H9 (cell line): ENCODE data around the gene N4BP3. TPM values are rescaled to one million over a fixed set of nuclear protein-coding genes. Genes with fewer than 3 reads are reported as not detected.

Source experiments
- DNase-seq: peaks from one replicate; pipeline ENCODE4 v3.0.0-alpha.2; 2017
- H2AFZ ChIP-seq: one replicate; pipeline ENCODE4 v1.6.1; 2013; ENCODE audit warnings: mild to moderate bottlenecking, low read length, control low read depth, moderate library complexity
- H2AK5ac ChIP-seq: 2 replicates; pipeline ENCODE4 v1.6.1; 2013; ENCODE audit warnings: low read length, control low read depth, mixed read lengths; ENCODE audit not compliant: insufficient read length
- H2BK120ac ChIP-seq: one replicate; pipeline ENCODE4 v1.6.1; 2013; ENCODE audit warnings: low read depth, mild to moderate bottlenecking, low read length, control low read depth, inconsistent platforms; ENCODE audit not compliant: poor library complexity, severe bottlenecking
- H2BK12ac ChIP-seq: 2 replicates; pipeline ENCODE4 v1.6.1; 2013; ENCODE audit warnings: low read length, control low read depth, mixed read lengths, low read depth; ENCODE audit not compliant: insufficient read length
- H2BK15ac ChIP-seq: 2 replicates; pipeline ENCODE4 v1.6.1; 2013; ENCODE audit warnings: low read depth, low read length, control low read depth
- H2BK20ac ChIP-seq: one replicate; pipeline ENCODE4 v1.6.1; 2013; ENCODE audit warnings: low read depth, mild to moderate bottlenecking, low read length, control low read depth, inconsistent platforms; ENCODE audit not compliant: poor library complexity, severe bottlenecking
- H2BK5ac ChIP-seq: 2 replicates; pipeline ENCODE4 v1.6.1; 2013; ENCODE audit warnings: low read length, control low read depth, mixed read lengths; ENCODE audit not compliant: insufficient read length
- H3K14ac ChIP-seq: 2 replicates; pipeline ENCODE4 v1.6.1; 2013; ENCODE audit warnings: low read length, control low read depth; ENCODE audit not compliant: insufficient read depth
- H3K18ac ChIP-seq: 2 replicates; pipeline ENCODE4 v1.6.1; 2013; ENCODE audit warnings: low read depth, mild to moderate bottlenecking, mixed read lengths, low read length, control low read depth; ENCODE audit not compliant: insufficient read length
- H3K23ac ChIP-seq: 2 replicates; pipeline ENCODE4 v1.6.1; 2013; ENCODE audit warnings: low read length, control low read depth, mixed read lengths, low read depth; ENCODE audit not compliant: insufficient read length
- H3K23me2 ChIP-seq: 2 replicates; pipeline ENCODE4 v1.6.1; 2013; ENCODE audit warnings: low read depth, mild to moderate bottlenecking, mixed read lengths, low read length, control low read depth; ENCODE audit not compliant: insufficient read length, poor library complexity, severe bottlenecking
- H3K27ac ChIP-seq: 2 replicates; pipeline ENCODE4 v1.5.1; 2013; ENCODE audit warnings: low read length, control low read depth, mixed read lengths, low read depth; ENCODE audit not compliant: insufficient read length
- H3K27me3 ChIP-seq: 2 replicates; pipeline ENCODE4 v1.6.1; 2013; ENCODE audit warnings: low read length, control low read depth, inconsistent platforms; ENCODE audit not compliant: insufficient read depth
- H3K4ac ChIP-seq: 2 replicates; pipeline ENCODE4 v1.6.1; 2013; ENCODE audit warnings: low read depth, mild to moderate bottlenecking, control low read depth, inconsistent platforms, low read length, moderate library complexity
- H3K4me1 ChIP-seq: 2 replicates; pipeline ENCODE4 v1.6.1; 2013; ENCODE audit warnings: low read length, control low read depth, inconsistent platforms; ENCODE audit not compliant: insufficient read depth
- H3K4me2 ChIP-seq: 2 replicates; pipeline ENCODE4 v1.6.1; 2013; ENCODE audit warnings: low read length, control low read depth, mixed read lengths; ENCODE audit not compliant: insufficient read length, insufficient read depth
- H3K56ac ChIP-seq: 2 replicates; pipeline ENCODE4 v1.6.1; 2013; ENCODE audit warnings: low read depth, mild to moderate bottlenecking, mixed read lengths, low read length, control low read depth; ENCODE audit not compliant: insufficient read length
- H3K79me1 ChIP-seq: 2 replicates; pipeline ENCODE4 v1.6.1; 2013; ENCODE audit warnings: low read depth, mild to moderate bottlenecking, moderate library complexity, low read length, control low read depth, inconsistent platforms; ENCODE audit not compliant: insufficient read depth, poor library complexity, severe bottlenecking
- H3K79me2 ChIP-seq: 2 replicates; pipeline ENCODE4 v1.6.1; 2013; ENCODE audit warnings: low read length, control low read depth, inconsistent platforms; ENCODE audit not compliant: insufficient read depth
- H3K9ac ChIP-seq: 2 replicates; pipeline ENCODE4 v1.6.1; 2013; ENCODE audit warnings: low read length, control low read depth, mixed read lengths; ENCODE audit not compliant: insufficient read length; ENCODE audit errors: extremely low read depth
- H3K9me3 ChIP-seq: one replicate; pipeline ENCODE4 v1.6.1; 2013; ENCODE audit warnings: low read depth, low read length, inconsistent platforms; ENCODE audit not compliant: control insufficient read depth
- H3T11ph ChIP-seq: one replicate; pipeline ENCODE4 v1.6.1; 2013; ENCODE audit warnings: mild to moderate bottlenecking, low read length, control low read depth, inconsistent platforms
- H4K20me1 ChIP-seq: one replicate; pipeline ENCODE4 v1.6.1; 2013; ENCODE audit not compliant: control insufficient read depth, insufficient read length, insufficient read depth
- H4K5ac ChIP-seq: 2 replicates; pipeline ENCODE4 v1.6.1; 2013; ENCODE audit warnings: low read depth, mild to moderate bottlenecking, mixed read lengths, low read length, control low read depth; ENCODE audit not compliant: insufficient read length
- H4K8ac ChIP-seq: replicated peaks from 2 replicates; pipeline ENCODE4 v1.6.1; 2013; ENCODE audit warnings: low read length, control low read depth, mixed read lengths, low read depth; ENCODE audit not compliant: insufficient read length
- H4K91ac ChIP-seq: 2 replicates; pipeline ENCODE4 v1.6.1; 2013; ENCODE audit warnings: low read depth, mild to moderate bottlenecking, moderate library complexity, mixed read lengths, low read length, control low read depth; ENCODE audit not compliant: insufficient read length
- H3K27ac Mint-ChIP-seq, 3 experiments: 2 replicates in 2 of 3; 3 replicates in 1 of 3; pipeline ENCODE4 v1.8.0; 2020 to 2021; ENCODE audit warnings: mixed read lengths in 3 of 3, mild to moderate bottlenecking in 1 of 3, moderate library complexity in 1 of 3
- H3K27me3 Mint-ChIP-seq: 2 replicates; pipeline ENCODE4 v1.8.0; 2021; ENCODE audit warnings: low read depth, mild to moderate bottlenecking, moderate library complexity, mixed read lengths
- H3K36me3 Mint-ChIP-seq, 3 experiments: 2 replicates in 2 of 3; 3 replicates in 1 of 3; pipeline ENCODE4 v1.8.0; 2020 to 2021; ENCODE audit warnings: low read depth in 3 of 3, mixed read lengths in 3 of 3; ENCODE audit not compliant: insufficient read depth in 1 of 3
- H3K4me1 Mint-ChIP-seq, 2 experiments: 2 replicates each; pipeline ENCODE4 v1.8.0; 2020; ENCODE audit warnings: mixed read lengths in 2 of 2
- H3K4me3 Mint-ChIP-seq, 2 experiments: 2 replicates in 1 of 2; 3 replicates in 1 of 2; pipeline ENCODE4 v1.8.0; 2020 to 2021; ENCODE audit warnings: mild to moderate bottlenecking in 2 of 2, mixed read lengths in 2 of 2, moderate library complexity in 1 of 2
- H3K9me3 Mint-ChIP-seq, 2 experiments: 2 replicates in 1 of 2; 3 replicates in 1 of 2; pipeline ENCODE4 v1.8.0; 2020; ENCODE audit warnings: mild to moderate bottlenecking in 2 of 2, mixed read lengths in 2 of 2, moderate library complexity in 1 of 2
- CTCF ChIP-seq: fragments of 200-600 bp; sonication (generic); conservative IDR thresholded peaks from 3 replicates; pipeline ENCODE4 v1.8.0; 2021; ENCODE audit warnings: antibody characterized with exemption, mild to moderate bottlenecking
- WGBS: extraction: QIAGEN DNeasy Blood & Tissue Kit; methylation state at CpG from one replicate; pipeline ENCODE4 v1.1.7; 2013; ENCODE audit warnings: missing lambda C conversion rate, low lambda C conversion rate, mixed read lengths; ENCODE audit not compliant: insufficient read length; ENCODE audit errors: extremely low coverage; 5-methylcytosine and 5-hydroxymethylcytosine counted together
- total RNA-seq: library from RNA; stranded (reverse); gene quantifications from 2 replicates; pipeline ENCODE4 v1.2.1, GENCODE V29; 2021

The N4BP3 gene
- total RNA-seq, 1 experiment from 2014 or later, result 32.1 TPM

DNA sequence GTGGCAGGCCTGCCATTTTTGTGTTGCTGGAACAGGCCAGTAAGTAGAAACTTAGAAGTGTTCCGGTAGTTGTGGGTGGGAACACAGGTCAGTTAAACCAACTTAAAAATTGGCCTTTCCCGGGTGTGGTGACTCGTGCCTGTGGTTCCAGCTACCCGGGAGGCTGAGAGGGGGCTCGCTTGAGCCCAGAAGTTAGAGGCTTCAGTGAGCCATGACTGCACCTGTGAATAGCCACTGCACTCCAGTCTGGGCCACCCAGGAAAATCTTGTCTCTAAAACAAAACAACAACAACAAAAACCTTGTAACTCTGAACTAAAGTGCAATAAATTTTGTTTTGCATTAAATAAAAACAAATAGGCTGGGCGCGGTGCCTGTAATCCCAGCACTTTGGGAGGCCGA is 41.7 kb downstream of the N4BP3 start:
- Histone ChIP-seq H3T11ph (no peak overlapping the region), H3K79me2 (no peaks in the 10 kb centered on the region), H3K23ac (no peak overlapping the region), H3K9me3 (no peaks in the 10 kb centered on the region), H3K18ac (no peak overlapping the region), H4K5ac (no peak overlapping the region), H3K79me1 (peaks cover 4% of the 10 kb centered on the region), H2BK15ac (no peak overlapping the region), H2BK5ac (no peak overlapping the region), H2BK12ac (no peak overlapping the region), H4K8ac (no peak overlapping the region), H4K20me1 (no peaks in the 10 kb centered on the region), H2BK20ac (no peak overlapping the region), H3K9ac (no peak overlapping the region), H3K4me1 (no peaks in the 10 kb centered on the region; the same call in 1 of the 2 replicates), H2AFZ (no peak overlapping the region), H2AK5ac (no peak overlapping the region), H3K4ac (no peak overlapping the region), H2BK120ac (no peak overlapping the region), H4K91ac (no peak overlapping the region), H3K27ac (no peak overlapping the region), H3K27me3 (no peaks in the 10 kb centered on the region), H3K56ac (no peak overlapping the region), H3K4me2 (no peak overlapping the region), H3K14ac (no peak overlapping the region), H3K23me2 (peaks cover 5% of the 10 kb centered on the region)
- Mint-ChIP-seq H3K36me3 (peaks cover 18 to 26% (median 26%) of the 10 kb centered on the region in 3 experiments; a peak in 6 of 7 replicates), H3K27me3 (no peaks in the 10 kb centered on the region; the same call in 1 of the 2 replicates), H3K9me3 (no peaks in the 10 kb centered on the region; a peak in 1 of 5 replicates), H3K27ac (no peak overlapping the region), H3K4me1 (peaks cover 5 to 14% of the 10 kb centered on the region in 2 experiments), H3K4me3 (no peak overlapping the region)
- WGBS, result no CpG with 5 or more reads among the region's 8 CpGs
- no peak for TF ChIP-seq CTCF
- DNase-seq, result no peak
